ENCODE results near the gene CADM2. TPM values are rescaled to one million over a fixed set of nuclear protein-coding genes. Genes with fewer than 3 reads are reported as not detected.

CADM2 gene
- total and polyA plus RNA-seq, 2 experiments from 2014 or later = 2.9 to 7.8 TPM

- H3K4me3 ChIP-seq = no peak overlapping the region
- WGBS (ENCODE audit: low lambda C conversion rate, missing lambda C conversion rate) = 61% methylated on average over 1 of the region's 1 CpG
- H2AFZ ChIP-seq = no peak overlapping the region
- H3K4me1 ChIP-seq (ENCODE audit: insufficient read depth) = no peaks in the 10 kb centered on the region
- H3K79me2 ChIP-seq = no peaks in the 10 kb centered on the region
- H3K36me3 ChIP-seq (replicated peaks; ENCODE audit: insufficient read depth, low read depth) = no peaks in the 10 kb centered on the region
- TF ChIP-seq EZH2 (IDR thresholded peaks at IDR 0.05; ENCODE audit: borderline replicate concordance) = no peak
- TF ChIP-seq, protein P1, sequence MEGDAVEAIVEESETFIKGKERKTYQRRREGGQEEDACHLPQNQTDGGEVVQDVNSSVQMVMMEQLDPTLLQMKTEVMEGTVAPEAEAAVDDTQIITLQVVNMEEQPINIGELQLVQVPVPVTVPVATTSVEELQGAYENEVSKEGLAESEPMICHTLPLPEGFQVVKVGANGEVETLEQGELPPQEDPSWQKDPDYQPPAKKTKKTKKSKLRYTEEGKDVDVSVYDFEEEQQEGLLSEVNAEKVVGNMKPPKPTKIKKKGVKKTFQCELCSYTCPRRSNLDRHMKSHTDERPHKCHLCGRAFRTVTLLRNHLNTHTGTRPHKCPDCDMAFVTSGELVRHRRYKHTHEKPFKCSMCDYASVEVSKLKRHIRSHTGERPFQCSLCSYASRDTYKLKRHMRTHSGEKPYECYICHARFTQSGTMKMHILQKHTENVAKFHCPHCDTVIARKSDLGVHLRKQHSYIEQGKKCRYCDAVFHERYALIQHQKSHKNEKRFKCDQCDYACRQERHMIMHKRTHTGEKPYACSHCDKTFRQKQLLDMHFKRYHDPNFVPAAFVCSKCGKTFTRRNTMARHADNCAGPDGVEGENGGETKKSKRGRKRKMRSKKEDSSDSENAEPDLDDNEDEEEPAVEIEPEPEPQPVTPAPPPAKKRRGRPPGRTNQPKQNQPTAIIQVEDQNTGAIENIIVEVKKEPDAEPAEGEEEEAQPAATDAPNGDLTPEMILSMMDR (IDR thresholded peaks at IDR 0.05; ENCODE audit: poor library complexity) = no peak
- no peak for TF ChIP-seq EZH2phosphoT487 (IDR thresholded peaks at IDR 0.05; ENCODE audit: low read depth, severe bottlenecking, unreplicated experiment)
- no peaks in the 10 kb centered on the region for H3K9me2 ChIP-seq (replicated peaks; ENCODE audit: insufficient read depth)
- H3K4me2 ChIP-seq = no peak overlapping the region
- no peak for DNase-seq (ENCODE audit: low spot score)
- no peaks in the 10 kb centered on the region for H4K20me1 ChIP-seq (ENCODE audit: insufficient read depth, poor library complexity, severe bottlenecking)
- no peak overlapping the region for H3K27ac ChIP-seq
- no peaks in the 10 kb centered on the region for H3K27me3 ChIP-seq
- H3K9me3 ChIP-seq (ENCODE audit: low read depth) = no peaks in the 10 kb centered on the region
Measured at GRCh38 chr3:86047161-86047560, 1088.4 kb downstream of the CADM2 start.

DNA sequence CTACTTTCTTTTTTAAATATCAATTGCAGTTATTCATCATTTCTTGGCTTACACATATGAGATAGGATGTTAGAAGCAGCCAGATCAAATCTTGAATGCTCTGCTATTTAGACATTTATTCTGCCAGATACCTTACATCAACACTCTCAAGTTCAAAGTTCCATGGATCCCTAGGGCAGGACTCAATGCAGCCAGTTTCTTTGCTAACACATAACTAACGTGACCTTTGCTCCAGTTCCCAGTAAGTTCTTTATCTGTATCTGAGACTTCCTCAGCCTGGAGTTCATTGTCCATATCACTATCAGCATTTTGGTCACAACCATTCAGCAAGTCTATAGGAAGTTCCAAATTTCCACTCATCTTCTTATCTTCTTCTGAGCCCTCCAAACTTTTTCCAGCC is 1092.3 kb downstream of the CADM2 start:
- H3K4me3 ChIP-seq = no peak overlapping the region
- H2AFZ ChIP-seq = no peak overlapping the region
- H3K27me3 ChIP-seq = no peaks in the 10 kb centered on the region
- DNase-seq (ENCODE audit: low spot score) = peak; percentile 42
- TF ChIP-seq EZH2phosphoT487 (IDR thresholded peaks at IDR 0.05; ENCODE audit: low read depth, severe bottlenecking, unreplicated experiment) = no peak
- TF ChIP-seq, protein P1 (IDR thresholded peaks at IDR 0.05; ENCODE audit: poor library complexity) = no peak
- TF ChIP-seq EZH2 (IDR thresholded peaks at IDR 0.05; ENCODE audit: borderline replicate concordance) = no peak
- no peaks in the 10 kb centered on the region for H3K4me1 ChIP-seq (ENCODE audit: insufficient read depth)
- H3K79me2 ChIP-seq = no peaks in the 10 kb centered on the region
- H3K4me2 ChIP-seq = no peak overlapping the region
- H3K9me3 ChIP-seq (ENCODE audit: low read depth) = no peaks in the 10 kb centered on the region
- H3K9me2 ChIP-seq (replicated peaks; ENCODE audit: insufficient read depth) = no peaks in the 10 kb centered on the region
- no peak overlapping the region for H3K27ac ChIP-seq
- H4K20me1 ChIP-seq (ENCODE audit: insufficient read depth, poor library complexity, severe bottlenecking) = no peaks in the 10 kb centered on the region
- WGBS (ENCODE audit: low lambda C conversion rate, missing lambda C conversion rate) = 48% methylated on average over 1 of the region's 1 CpG
- no peaks in the 10 kb centered on the region for H3K36me3 ChIP-seq (replicated peaks; ENCODE audit: insufficient read depth, low read depth)

GRCh38 chr3:86056032-86056431 is 1097.2 kb downstream of the CADM2 start:
- no peak overlapping the region for H3K27ac ChIP-seq
- no peaks in the 10 kb centered on the region for H3K27me3 ChIP-seq
- no peaks in the 10 kb centered on the region for H3K4me1 ChIP-seq (ENCODE audit: insufficient read depth)
- H3K79me2 ChIP-seq = no peaks in the 10 kb centered on the region
- no peaks in the 10 kb centered on the region for H3K9me2 ChIP-seq (replicated peaks; ENCODE audit: insufficient read depth)
- H4K20me1 ChIP-seq (ENCODE audit: insufficient read depth, poor library complexity, severe bottlenecking) = no peaks in the 10 kb centered on the region
- DNase-seq (ENCODE audit: low spot score) = no peak
- no peak overlapping the region for H3K4me2 ChIP-seq
- H3K4me3 ChIP-seq = no peak overlapping the region
- no peaks in the 10 kb centered on the region for H3K36me3 ChIP-seq (replicated peaks; ENCODE audit: insufficient read depth, low read depth)
- WGBS (ENCODE audit: low lambda C conversion rate, missing lambda C conversion rate) = 71% methylated on average over 4 of the region's 4 CpGs
- TF ChIP-seq EZH2phosphoT487 (IDR thresholded peaks at IDR 0.05; ENCODE audit: low read depth, severe bottlenecking, unreplicated experiment) (no peak), EZH2 (IDR thresholded peaks at IDR 0.05; ENCODE audit: borderline replicate concordance) (no peak)
- TF ChIP-seq, protein P1 (IDR thresholded peaks at IDR 0.05; ENCODE audit: poor library complexity) = no peak
- H2AFZ ChIP-seq = no peak overlapping the region
- H3K9me3 ChIP-seq (ENCODE audit: low read depth) = no peaks in the 10 kb centered on the region

GRCh38 chr3:86056962-86057361 is 1098.2 kb downstream of the CADM2 start:
- Histone ChIP-seq H3K9me2 (replicated peaks; ENCODE audit: insufficient read depth) (no peaks in the 10 kb centered on the region), H3K27me3 (no peaks in the 10 kb centered on the region), H3K4me2 (no peak overlapping the region), H3K79me2 (no peaks in the 10 kb centered on the region), H2AFZ (no peak overlapping the region), H3K4me3 (no peak overlapping the region), H3K9me3 (ENCODE audit: low read depth) (no peaks in the 10 kb centered on the region), H3K36me3 (replicated peaks; ENCODE audit: insufficient read depth, low read depth) (no peaks in the 10 kb centered on the region), H3K27ac (no peak overlapping the region), H3K4me1 (ENCODE audit: insufficient read depth) (no peaks in the 10 kb centered on the region), H4K20me1 (ENCODE audit: insufficient read depth, poor library complexity, severe bottlenecking) (no peaks in the 10 kb centered on the region)
- DNase-seq (ENCODE audit: low spot score) = no peak
- TF ChIP-seq EZH2 (IDR thresholded peaks at IDR 0.05; ENCODE audit: borderline replicate concordance) (no peak), EZH2phosphoT487 (IDR thresholded peaks at IDR 0.05; ENCODE audit: low read depth, severe bottlenecking, unreplicated experiment) (no peak)
- TF ChIP-seq, protein P1 (IDR thresholded peaks at IDR 0.05; ENCODE audit: poor library complexity) = no peak
- 83% methylated on average over 5 of the region's 5 CpGs for WGBS (ENCODE audit: low lambda C conversion rate, missing lambda C conversion rate)

All from hepatocyte (in vitro differentiated cells).